Spleen (tissue), 3 donors: ENCODE data around the gene TJP1.

Experiments used
- POLR2A ChIP-seq, 3 donors: fragments of 450-650 bp; IDR thresholded peaks; one replicate each; pipeline ENCODE4 v1.5.1; 2017; ENCODE audit warnings: antibody characterized with exemption in 3 of 3, mild to moderate bottlenecking in 1 of 3
- POLR2AphosphoS5 ChIP-seq, 3 donors: sonication (generic); formaldehyde crosslinking; IDR thresholded peaks; one replicate each; pipeline ENCODE4 v1.5.1; 2017; ENCODE audit warnings: antibody characterized with exemption in 3 of 3

DNA sequence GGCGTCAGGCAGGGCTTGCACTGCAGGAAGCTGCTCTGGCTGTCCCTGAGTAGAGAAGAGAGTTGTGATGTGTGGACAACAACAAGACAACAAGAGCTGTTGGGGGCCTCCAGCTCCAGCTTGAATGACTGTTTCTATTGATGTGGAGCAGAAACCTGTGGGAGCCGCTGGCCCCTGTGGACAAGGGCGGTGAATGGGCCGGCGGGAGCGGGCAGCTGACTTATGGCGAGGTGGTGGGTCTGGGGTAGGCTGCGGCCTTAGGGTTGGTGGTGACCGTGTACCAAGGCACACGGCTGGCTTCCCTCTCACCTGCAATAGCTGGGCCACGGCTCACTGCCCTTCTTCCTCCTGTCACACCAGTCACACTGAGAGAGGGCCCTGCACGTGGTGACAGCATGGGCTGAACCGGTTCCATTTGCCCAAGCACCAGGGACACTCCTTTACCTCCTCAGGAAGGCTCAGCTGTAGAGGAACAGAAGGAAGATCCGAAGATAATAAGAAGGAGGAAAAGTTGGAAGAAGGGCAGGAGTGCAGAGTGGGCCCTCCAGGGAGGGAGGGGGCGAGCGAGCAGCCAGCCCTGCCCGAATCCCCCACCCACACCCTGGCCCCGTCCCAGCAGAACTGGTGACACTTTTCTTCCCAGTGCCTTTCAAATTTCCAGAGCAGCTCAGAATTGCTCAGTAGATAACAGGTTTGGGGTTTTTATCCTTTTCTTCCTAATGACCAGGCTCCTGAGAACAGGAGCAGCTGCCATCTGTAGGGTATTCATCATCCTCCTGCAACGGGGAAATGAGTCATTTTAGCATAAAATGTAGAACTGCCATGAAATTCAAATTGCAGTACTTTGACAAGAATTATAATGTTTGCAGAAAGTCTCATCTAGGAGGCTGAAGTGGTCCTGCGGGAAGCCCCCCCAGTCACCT is 136.9 kb downstream of the TJP1 start:
- TF ChIP-seq POLR2A (IDR thresholded peaks at IDR 0.05) (no peak), POLR2AphosphoS5 (IDR thresholded peaks at IDR 0.05) (no peak)
